Stomach (tissue), 9 donors: ENCODE measurements around the gene KLHL40. TPM values are rescaled to one million over a fixed set of nuclear protein-coding genes. Genes with fewer than 3 reads are reported as not detected.

ENCODE experiments used
- DNase-seq, 2 donors: peaks; one replicate each; pipeline versions ENCODE4 v3.0.0 to v3.0.0-alpha.2; 2013 to 2019
- H3K27ac ChIP-seq, 5 donors: fragments of 200-600 bp in 4 of 5; sonication (generic) in 4 of 5; one replicate each; pipeline ENCODE4 v1.5.1; 2013 to 2019; ENCODE audit warnings: mild to moderate bottlenecking in 1 of 5, moderate library complexity in 1 of 5
- H3K27me3 ChIP-seq, 3 donors: fragments of 200-600 bp; sonication (generic); one replicate each; pipeline ENCODE4 v1.5.1; 2017 to 2019; ENCODE audit warnings: mixed run types in 1 of 3
- H3K36me3 ChIP-seq, 4 donors: fragments of 200-600 bp; sonication (generic); 1 replicate in 3 of 4; 2 replicates in 1 of 4; pipeline ENCODE4 v1.5.1; 2016 to 2019
- H3K4me1 ChIP-seq, 4 donors: fragments of 200-600 bp; sonication (generic); one replicate each; pipeline ENCODE4 v1.5.1; 2016 to 2019
- H3K4me3 ChIP-seq, 4 donors: fragments of 200-600 bp; sonication (generic) in 3 of 4; one replicate each; pipeline ENCODE4 v1.5.1; 2016 to 2019; ENCODE audit warnings: mild to moderate bottlenecking in 1 of 4
- H3K9me3 ChIP-seq, 4 donors: fragments of 200-600 bp; sonication (generic); one replicate each; pipeline ENCODE4 v1.5.1; 2016 to 2019
- CTCF ChIP-seq, 7 experiments: fragments of 450-650 bp in 4 of 7; fragments of 200-600 bp in 3 of 7; sonication (generic) in 3 of 7; IDR thresholded peaks; one replicate each; pipeline ENCODE4 v1.5.1; 2016 to 2019; ENCODE audit warnings: antibody characterized with exemption in 7 of 7, control low read depth in 2 of 7, mild to moderate bottlenecking in 1 of 7
- EP300 ChIP-seq: sonication (generic); formaldehyde crosslinking; IDR thresholded peaks from one replicate; pipeline ENCODE4 v1.6.1; 2017; ENCODE audit warnings: antibody characterized with exemption
- POLR2A ChIP-seq, 4 donors: fragments of 450-650 bp; IDR thresholded peaks; one replicate each; pipeline ENCODE4 v1.6.1; 2016; ENCODE audit warnings: antibody characterized with exemption in 4 of 4, control low read depth in 2 of 4, mild to moderate bottlenecking in 1 of 4, moderate library complexity in 1 of 4
- POLR2AphosphoS5 ChIP-seq, 3 donors: sonication (generic); formaldehyde crosslinking; IDR thresholded peaks; one replicate each; pipeline ENCODE4 v1.6.1; 2016; ENCODE audit warnings: antibody characterized with exemption in 3 of 3
- WGBS, 5 donors: extraction: QIAGEN DNeasy Blood & Tissue Kit in 3 of 5; methylation state at CpG; one replicate each; pipeline versions ENCODE4 v1.1.5 to v1.1.7; 2013 to 2018; 5-methylcytosine and 5-hydroxymethylcytosine counted together
- intact Hi-C: fragments of 100-400 bp; cut with DNase I; formaldehyde crosslinking; loops from one replicate; pipeline ENCODE4 v1.15.1; 2023; ENCODE audit warnings: low total_unique reads
- polyA plus RNA-seq, 3 donors: library from polyadenylated mRNA; stranded (reverse); fragments of 200-250 nt; gene quantifications; one replicate each; pipeline ENCODE4 v1.2.3, GENCODE V29; 2013
- total RNA-seq, 5 donors: library from RNA; depleted of rRNA; stranded (reverse); fragments of >200 nt; gene quantifications; one replicate each; pipeline versions ENCODE4 v1.1.0 to v1.2.3, GENCODE V29; 2014 to 2016
- donor health status: healthy with polysubstance abuse.
- donor health status: Bipolar disorder and iron deficiency.
- donor health status: healthy.

KLHL40 gene
- total and polyA plus RNA-seq, 8 donors: 0.05 to 2.0 (median 0.18) TPM; not detected in 5

- no peaks in the 10 kb centered on the region for H3K27me3 ChIP-seq
- no peak for DNase-seq
- no peak overlapping the region for H3K4me3 ChIP-seq
- no peaks in the 10 kb centered on the region for H3K9me3 ChIP-seq
- no peaks in the 10 kb centered on the region for H3K4me1 ChIP-seq
- TF ChIP-seq EP300: no peak
- TF ChIP-seq POLR2AphosphoS5 (IDR thresholded peaks at IDR 0.05): no peak
- no peak for TF ChIP-seq POLR2A (IDR thresholded peaks at IDR 0.05)
- TF ChIP-seq CTCF (IDR thresholded peaks at IDR 0.05): no peak
- no peaks in the 10 kb centered on the region for H3K36me3 ChIP-seq
- intact Hi-C loops: no loop called here
- 82 to 91% (median 86%) methylated on average over 3 of the region's 3 CpGs for WGBS, 5 donors
- no peak overlapping the region for H3K27ac ChIP-seq
Measured at GRCh38 chr3:42728668-42729364, 43.5 kb downstream of the KLHL40 start.

GRCh38 chr3:42729404-42730145, 44.2 kb downstream of the KLHL40 start:
- H3K27ac ChIP-seq: no peak overlapping the region
- intact Hi-C loops: no loop called here
- no peak for TF ChIP-seq EP300
- TF ChIP-seq POLR2AphosphoS5 (IDR thresholded peaks at IDR 0.05): no peak
- TF ChIP-seq CTCF (IDR thresholded peaks at IDR 0.05): no peak
- TF ChIP-seq POLR2A (IDR thresholded peaks at IDR 0.05): no peak
- 59 to 73% (median 66%) methylated on average over 6 of the region's 6 CpGs for WGBS, 5 donors
- no peaks in the 10 kb centered on the region for H3K27me3 ChIP-seq
- no peaks in the 10 kb centered on the region for H3K36me3 ChIP-seq
- H3K4me3 ChIP-seq: no peak overlapping the region
- H3K9me3 ChIP-seq: no peaks in the 10 kb centered on the region
- H3K4me1 ChIP-seq: no peaks in the 10 kb centered on the region
- DNase-seq: no peak

- TF ChIP-seq EP300 (no peak), POLR2AphosphoS5 (IDR thresholded peaks at IDR 0.05) (no peak), POLR2A (IDR thresholded peaks at IDR 0.05) (no peak), CTCF (IDR thresholded peaks at IDR 0.05) (no peak)
- Histone ChIP-seq H3K27ac (no peak overlapping the region), H3K27me3 (no peaks in the 10 kb centered on the region), H3K4me1 (no peaks in the 10 kb centered on the region), H3K36me3 (no peaks in the 10 kb centered on the region), H3K4me3 (no peak overlapping the region), H3K9me3 (no peaks in the 10 kb centered on the region)
- intact Hi-C loops: no loop called here
- WGBS, 5 donors: 87 to 96% (median 90%) methylated on average over 11 of the region's 11 CpGs
- DNase-seq: no peak
Measured at GRCh38 chr3:42730294-42730693, 45.0 kb downstream of the KLHL40 start.

- 84 to 92% (median 89%) methylated on average over 3 of the region's 3 CpGs for WGBS, 5 donors
- intact Hi-C loops: no loop called here
Measured at GRCh38 chr3:42730706-42731420, 45.5 kb downstream of the KLHL40 start.

More at GRCh38 chr3:42730706-42731420, 45.5 kb downstream of the KLHL40 start:
- H3K27ac ChIP-seq: no peak overlapping the region
- H3K9me3 ChIP-seq: no peaks in the 10 kb centered on the region
- H3K4me1 ChIP-seq: no peaks in the 10 kb centered on the region
- DNase-seq: no peak
- H3K4me3 ChIP-seq: no peak overlapping the region
- no peak for TF ChIP-seq EP300
- no peak for TF ChIP-seq CTCF (IDR thresholded peaks at IDR 0.05)
- no peak for TF ChIP-seq POLR2AphosphoS5 (IDR thresholded peaks at IDR 0.05)
- no peak for TF ChIP-seq POLR2A (IDR thresholded peaks at IDR 0.05)
- no peaks in the 10 kb centered on the region for H3K27me3 ChIP-seq
- no peaks in the 10 kb centered on the region for H3K36me3 ChIP-seq
